ENCODE results near the gene TCF15.

DNA sequence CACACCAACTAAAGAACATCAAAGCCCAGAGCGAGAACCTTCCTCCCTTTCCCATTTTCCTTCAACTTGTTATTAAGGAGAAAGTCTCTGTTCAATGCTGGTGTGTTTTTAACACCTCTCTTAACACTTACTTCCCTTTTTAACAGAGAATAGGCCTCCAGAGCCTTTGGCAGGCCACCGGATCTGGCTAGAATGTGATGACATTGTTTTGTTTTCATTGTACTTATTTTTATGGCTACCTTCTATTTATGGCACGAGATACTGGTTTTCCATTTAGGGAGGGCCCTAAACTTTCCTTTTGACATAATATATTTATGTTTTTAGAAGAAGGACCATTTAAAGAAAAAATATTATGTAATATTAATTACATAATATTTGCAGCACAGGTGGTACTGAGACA lies 21.6 kb downstream of the TCF15 start:
- TF ChIP-seq CTCF (conservative IDR thresholded peaks at IDR 0.05) (no peak), EZH2 (IDR thresholded peaks at IDR 0.05; ENCODE audit: low read depth) (no peak)
